DMS53 (cell line): ENCODE measurements around the gene RTL1.

ENCODE experiments used
- DNase-seq: peaks from one replicate; lab custom pipeline; 2025; lab: John Stamatoyannopoulos, UW

Gene RTL1

DNA sequence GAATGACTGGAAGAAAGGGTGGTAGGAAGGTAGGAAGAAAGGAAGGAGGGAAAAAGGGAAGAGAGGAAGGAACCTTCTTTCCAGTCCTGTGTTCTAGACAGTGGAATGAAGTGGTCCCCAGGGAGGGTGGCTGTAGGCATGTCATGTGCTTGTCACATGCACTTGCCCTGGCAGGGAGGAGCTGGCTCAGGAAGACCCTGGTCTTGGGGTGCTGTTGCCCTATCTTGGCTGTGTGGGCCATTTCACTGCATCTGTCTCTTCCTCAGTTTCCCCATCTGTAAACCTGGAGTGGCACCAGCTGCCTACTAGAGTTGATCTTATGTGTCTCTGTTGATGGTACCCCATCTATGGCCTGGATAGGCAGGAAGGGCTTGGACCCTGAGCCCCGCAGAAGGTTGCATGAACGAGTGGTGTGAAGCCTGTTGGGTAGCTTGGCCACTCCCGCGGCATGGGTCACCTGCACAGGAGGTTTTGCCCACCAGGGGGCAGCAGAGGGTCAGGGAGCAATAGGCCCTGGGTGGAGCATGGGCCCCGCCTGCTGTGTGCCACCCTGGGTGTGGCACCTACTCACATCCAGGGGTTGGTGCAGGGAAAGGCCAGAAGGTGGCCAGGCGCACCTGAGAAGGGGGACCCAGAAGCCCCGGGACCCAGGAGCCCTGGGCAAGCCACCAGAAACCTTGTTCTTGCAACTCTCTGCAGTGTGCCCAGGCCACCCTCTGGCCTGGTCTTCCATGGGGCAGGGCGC is 52.5 kb downstream of the RTL1 start:
- DNase-seq = peak; percentile 58

DNA sequence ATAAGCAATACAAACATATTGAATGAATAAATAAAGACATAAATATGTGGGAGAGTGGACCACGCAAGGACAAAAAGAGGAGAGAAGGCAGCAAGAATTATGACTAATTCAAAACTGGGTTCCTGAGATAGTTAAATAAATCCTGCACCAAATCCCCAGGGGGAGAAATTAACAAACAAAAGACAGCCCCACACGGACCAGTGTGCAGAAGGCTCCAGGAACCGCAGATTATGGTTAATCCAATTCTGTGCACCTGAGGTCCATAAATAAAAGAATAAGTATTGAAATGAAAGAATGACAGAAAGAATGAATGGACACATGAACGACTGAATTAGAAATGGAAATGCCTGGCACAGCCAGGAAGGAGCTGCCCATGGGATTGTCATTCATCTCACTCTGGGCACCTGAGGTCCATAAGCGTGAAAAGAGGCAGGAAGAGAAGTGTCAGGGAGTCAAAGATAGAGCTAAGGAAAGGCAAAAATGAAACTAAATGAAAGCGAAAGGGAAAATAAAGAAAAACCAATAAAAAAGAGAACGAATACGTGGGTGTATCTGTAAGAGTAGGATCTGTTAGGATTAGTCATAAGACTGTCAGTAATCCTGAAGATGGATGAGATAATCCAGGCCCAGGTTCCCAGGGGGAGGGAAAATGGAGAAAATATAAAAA is 54.3 kb downstream of the RTL1 start:
- no peak for DNase-seq

DNA sequence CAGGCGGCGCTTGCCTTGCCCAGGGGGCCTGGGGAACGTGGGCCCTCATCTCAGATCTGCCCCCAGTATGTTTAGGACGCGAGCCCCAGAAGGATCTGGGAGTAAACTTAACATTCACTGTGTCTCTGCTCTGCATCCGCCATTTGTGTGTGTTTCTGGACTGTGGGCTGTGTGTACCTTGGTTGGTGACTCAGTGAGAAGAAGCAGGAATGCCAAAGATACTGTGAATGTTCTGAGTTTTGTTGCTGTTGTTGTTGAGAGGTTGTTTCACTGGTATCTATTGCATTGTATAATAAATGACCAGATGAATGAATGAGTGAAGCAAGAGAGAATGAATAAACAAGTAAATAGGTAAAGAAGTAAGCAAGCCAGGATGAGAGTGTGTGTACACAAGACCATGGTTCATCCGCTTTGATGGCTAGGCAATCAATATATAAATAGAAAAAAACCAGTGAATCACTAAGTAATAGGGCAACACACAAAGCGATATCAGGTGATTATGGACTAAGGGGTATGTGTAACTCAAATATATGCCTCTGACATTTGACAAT is 57.1 kb downstream of the RTL1 start:
- DNase-seq = no peak

DNA sequence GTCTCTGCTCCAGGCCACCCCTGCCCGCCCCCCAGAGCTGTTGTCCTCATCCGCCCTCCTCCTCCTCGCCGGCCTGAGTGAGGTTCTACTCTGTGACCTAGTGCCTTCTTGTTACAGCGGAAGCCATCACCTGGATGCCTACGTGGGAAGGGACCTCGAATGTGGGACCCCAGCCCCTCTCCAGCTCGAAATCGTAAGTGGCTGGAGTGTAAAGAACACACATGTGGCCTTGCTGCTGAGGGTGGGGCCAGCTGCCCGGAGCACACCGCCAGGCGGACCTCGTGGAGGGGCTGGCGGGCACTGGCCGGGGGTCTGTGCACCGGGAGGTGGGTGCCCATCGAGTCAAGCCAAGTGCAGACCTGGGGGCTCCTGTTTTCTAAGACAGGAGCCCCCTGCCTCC is 58.2 kb downstream of the RTL1 start:
- no peak for DNase-seq

DNA sequence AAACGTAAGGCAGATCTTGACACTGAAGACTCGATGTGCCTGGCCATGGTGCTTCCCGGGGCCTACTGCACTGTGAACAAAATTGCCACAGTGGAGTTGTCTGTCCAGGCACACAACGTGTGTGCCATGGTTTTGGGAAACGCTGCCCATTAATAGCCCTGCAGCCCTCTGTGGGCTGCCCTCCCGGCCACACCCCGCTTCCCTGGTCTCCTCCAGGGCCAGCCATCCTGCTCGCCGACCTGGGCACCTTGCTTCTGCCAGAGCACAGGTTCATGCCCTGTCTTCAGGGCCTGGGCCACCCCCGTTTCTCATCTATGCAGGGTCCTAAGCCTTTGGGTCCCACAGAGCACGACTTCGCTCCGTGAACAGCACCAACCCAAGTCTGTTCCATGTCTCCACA is 58.7 kb downstream of the RTL1 start:
- no peak for DNase-seq

DNA sequence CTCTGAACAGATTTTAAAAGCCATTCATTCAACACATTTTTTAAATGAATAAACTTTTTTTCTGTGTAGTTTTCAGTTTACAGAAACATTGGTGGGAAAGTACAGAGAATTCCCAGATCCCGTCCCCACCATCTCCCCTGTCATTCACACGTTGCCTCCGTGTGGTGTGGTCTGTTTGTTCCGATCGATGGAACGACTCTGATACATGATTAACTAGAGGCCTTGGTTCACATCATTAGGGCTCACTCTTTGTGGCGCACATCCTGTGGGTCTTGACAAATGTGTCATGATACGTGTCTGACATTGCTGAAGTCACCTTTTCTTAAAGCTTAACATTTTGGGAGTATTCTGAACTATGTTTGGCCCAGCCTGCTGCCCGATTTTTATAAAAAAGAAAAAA is 59.1 kb downstream of the RTL1 start:
- no peak for DNase-seq

DNA sequence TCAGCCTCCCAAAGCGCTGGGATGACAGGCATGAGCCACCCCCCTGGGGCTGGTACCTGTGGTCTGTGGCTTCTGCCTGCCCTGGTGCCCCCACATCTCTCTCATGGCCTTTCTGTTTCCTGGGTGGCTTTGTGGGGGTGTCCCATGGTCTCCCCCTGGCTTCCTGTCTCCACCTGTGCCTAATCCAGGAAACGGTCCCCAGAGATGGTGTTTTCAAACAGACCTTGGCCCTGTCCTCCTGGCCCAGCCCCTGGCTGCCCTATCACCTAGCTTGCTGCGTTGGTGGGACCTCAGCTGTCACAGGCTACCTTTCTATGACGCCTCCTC is 59.5 kb downstream of the RTL1 start:
- no peak for DNase-seq

DNA sequence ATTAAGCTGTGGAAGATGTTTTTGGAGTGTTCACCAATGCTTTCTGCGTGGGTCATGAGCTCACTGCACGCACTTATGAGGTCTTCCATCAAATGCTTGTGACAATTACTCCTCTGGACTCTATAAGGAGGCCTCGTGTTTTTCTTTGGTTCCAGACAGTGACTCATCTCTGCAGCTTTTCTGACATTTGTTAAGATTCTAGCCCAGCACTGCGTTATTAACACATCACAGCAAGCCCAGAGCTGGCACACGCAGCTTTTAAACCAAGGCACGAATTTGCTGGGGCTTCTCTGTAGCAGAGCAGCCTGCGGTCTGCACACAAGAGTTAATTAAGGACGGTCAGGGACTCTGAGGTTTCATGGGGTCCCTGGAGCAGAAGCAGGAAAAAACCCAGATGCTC is 60.7 kb downstream of the RTL1 start:
- DNase-seq = no peak

DNA sequence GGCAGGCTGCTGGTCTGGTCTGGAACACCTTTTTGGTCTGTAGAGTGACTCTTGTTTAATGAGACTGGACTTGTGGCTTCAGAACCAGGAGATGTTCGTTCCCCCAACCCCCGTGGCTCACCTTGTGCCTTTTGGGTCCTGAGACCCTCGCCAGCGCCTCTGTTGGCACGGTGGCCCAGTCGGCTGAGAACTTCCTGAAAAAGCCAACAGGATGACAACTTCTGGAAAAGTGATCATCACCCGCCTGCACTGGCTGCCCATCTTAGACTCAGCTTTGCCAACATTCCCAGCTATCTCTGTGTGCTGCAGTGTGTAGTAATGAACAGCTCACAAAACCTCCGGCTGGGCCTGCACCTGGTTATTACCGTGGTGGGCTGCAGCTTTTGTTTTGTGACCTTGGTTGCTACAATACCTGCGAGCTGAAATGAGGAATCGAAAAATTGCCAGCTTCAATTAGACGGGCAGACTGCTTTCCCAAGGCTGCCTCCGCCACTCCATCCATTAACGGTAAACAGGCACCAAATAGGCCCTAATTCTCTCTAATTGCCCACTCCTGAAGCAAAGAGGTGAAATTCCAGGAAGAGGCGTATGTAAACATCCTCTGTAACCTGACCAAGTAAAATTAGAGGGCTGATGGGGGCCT is 61.6 kb downstream of the RTL1 start:
- DNase-seq = no peak

DNA sequence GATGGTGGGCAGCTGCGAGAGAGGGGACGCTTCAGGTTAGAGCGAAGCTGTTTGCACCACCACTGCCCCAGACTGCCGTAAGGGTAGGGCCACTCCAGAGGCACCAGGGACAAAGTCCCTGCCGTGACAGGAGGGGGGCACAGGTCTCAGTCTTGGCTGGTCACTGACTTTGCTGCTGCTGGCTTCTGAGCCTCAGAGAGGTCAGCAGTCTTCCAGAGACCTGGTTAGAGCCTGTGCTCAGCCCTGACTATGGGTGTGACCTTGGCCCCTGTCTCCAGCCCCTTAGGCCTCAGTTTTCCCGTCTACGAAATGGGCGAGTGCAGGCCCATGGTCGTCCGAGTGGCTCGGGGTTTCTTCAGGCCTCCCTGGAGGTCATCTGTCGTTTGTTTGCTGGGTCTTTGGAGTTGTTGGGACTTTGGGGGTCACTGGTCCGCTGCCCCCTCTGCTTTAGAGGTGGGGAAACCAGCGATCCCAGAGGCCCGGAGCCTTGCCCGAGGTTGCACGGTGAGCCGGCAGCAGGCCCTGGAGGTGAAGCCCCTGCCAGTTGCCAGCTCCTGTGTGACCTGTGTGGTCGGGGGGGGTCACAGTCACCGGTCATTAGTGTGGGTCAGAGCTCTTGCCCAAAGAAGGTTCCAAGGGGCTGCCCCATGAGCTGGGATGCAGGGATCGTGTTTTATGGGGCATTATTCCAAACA is 62.3 kb downstream of the RTL1 start:
- no peak for DNase-seq

DNA sequence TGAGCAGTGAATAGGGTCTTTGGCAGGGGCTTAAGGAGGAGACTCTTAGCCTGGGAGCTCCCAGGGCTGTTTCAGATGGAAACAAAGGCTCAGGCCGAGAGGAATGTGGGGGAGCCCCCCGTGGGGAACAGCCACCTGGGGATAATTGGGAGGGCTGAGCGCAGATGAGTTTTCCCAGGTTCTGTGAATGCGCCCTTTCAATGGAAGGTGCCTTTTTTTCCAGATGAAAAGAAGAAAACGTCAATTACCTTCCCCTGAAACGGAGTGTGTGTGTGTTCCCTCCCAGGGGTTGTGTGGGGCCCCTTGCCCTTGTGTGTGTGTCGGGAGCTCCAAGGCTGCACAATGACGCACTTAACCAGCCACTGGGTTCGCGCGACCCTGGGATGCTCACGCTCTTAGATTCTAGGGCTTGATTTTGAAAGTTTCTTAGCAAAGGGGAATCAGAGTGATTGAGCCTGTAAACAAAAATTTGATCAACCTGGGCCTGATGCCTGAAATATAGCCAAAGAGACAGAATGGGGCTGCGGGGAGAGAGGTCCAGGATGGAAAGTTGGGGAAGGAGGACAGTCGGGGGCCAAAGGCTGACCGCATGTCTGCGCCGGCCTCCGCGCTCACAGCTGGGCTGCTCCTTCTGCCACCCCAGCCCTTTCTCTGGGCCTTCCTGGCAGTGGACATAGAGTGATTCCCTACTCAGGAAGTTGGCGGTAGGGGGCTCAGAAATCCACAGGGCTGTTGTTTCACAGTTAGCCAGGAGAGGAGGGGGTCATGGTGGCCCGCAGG is 63.0 kb downstream of the RTL1 start:
- DNase-seq = no peak

DNA sequence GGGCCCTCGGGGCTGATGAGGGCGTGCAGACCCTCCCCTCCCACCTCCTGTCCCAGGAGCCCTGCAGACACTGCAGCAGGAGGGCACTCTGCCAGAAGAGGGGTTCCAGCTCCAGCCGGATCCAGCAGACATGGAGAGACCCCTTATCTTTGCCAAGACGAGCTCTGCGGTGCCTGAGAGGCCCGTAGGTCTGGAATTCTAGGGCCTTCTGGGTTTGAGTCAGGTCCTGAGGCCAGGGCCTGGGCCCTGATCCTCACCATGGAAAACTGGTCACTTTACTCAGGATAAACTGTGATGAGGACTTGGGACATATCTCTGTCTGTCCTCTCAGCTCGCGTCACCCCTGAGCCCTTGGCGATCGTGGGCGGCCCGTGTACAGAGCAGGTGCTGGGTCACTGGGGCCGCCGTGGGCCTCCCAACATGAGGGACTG is 63.8 kb downstream of the RTL1 start:
- DNase-seq = no peak

DNA sequence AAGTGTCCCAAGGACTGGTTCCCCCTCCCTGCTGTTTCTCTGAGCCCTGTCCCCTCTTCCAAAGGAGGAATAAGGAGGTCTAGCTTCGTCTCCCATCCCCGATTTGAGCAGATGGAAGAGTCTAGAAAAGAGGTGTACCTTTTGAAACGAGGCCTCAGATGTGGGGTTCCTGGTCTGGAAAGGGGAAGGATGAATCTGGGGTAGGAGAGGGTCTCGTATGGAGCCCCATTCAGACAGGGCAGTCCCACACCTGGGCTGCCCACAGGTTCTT is 64.3 kb downstream of the RTL1 start:
- DNase-seq = no peak

DNA sequence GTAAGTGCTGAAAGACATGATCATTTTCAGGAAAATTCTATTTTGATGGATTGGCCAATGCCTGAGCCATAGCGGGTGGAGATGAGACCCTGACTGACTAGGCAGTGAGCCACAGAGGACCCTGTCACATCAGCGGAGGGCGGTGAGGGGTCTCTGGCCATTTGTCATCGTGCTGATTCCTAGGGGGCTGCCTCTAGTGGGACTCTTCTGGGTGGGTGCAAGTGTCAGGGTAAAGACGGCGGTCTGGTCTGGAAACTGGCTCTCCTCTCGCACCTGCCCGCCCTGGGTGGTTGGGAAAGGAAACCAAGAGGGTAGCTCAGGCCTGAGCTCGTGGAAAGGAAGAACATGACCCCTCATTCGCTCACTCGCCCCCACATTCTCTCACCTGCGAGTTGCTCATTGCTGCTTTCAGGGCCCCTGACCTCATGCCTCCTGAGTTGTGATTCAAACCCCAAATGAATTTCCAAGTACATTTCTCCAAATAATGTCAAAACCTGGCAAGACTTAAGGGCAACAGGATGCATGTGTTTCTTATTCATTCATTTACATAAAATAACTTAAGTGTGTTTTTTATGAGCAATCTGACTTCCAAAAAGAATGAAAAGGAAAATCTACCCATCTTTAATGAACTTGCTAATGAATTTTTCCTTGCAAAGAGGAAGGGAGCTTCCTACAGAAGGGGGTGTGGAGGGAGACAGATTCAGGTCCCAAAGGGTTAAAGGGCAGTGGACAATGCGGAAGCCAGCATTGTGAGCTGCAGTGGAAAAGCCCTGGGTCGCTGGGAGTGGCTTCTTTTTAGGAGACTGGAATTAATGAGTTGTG is 64.8 kb downstream of the RTL1 start:
- DNase-seq = no peak

DNA sequence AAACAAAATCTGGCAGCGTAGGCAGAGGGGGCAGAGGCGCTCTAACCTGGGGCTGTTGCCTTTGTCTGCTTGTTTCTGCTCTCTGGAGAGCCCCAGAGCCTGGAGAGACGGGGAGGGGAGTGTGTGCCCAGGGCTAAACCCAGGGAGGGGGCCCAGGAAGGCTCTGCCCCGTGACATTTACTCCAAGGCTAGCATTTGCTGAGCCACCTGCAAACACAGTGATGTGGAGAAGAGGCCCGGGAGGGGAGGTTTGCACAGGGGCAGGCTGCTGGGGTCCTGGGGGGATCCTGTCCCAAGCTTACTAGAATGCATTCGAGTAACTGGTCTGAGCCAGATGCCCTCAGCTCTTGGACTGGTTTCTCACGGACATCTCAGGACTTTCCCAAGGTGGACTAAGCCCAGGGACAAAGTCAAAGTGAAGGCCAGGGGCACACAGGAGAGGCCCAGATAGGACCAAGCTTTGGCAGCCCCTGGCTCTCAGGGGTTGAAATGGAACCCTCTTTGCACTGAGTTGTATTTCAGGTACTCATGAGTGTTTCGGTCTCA is 65.6 kb downstream of the RTL1 start:
- no peak for DNase-seq

DNA sequence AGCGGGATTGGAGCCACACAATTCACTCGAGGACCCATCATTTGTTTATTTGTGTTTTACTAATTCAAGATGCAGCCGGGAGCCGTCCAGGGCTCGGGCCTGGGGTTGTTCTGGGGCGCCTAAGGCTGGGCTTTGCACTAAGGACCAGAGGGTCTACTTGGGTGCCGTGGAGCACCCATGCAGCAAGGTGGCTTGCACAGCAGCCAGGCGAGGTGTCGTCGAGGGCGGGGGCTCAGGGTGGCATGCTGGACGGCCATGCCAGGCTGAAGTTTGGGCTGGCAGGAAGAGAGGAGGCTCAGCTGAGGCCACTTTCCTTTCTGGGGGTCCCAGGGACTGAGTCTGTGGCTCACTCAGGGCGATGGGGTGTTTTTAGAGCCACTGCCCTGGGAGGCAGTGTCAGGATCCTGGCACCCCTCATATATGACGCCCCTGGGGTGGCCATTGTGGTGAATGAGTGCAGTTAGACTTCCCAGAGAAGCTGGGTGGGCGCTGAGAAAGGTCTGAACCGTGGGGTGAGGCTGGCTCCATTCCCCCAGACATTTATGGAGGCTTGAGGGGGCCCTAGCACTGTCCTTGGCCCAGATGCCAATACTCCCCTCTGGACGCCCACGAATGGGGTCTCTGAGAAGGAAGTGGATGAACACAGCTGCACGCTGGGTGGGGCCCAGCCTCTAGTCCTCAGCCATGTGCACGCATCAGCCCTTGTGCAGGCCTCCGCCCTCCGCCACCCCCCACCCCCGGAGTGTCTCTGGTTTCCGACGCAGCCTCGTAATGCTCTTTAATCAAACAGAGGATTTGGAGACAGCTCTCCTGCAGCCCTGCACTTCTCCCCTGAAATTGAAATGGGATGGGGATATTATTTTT is 66.3 kb downstream of the RTL1 start:
- DNase-seq = no peak

DNA sequence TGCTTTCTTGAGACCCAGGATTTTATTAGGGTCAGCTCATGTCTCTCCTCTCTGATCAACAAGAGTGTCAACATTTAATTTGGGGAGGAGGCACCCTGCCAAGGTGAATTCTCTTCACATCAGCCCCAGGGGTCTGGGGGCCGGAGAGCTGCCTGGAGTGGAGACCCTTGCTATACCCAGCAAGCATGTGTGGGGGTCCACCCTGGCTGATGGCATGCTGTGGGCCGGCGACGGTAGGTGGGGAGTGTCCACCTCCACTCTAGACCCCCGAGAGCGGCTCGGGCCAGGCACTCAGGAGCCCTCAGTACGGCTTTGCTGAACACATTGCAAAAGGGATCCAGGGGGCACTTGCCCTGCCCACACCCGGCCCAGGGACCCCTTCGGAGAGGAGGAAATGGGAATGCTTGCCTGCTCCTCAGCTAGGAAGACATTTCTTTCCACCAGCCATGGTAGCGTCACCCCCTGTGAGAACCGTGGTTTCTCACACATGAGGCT is 67.2 kb downstream of the RTL1 start:
- DNase-seq = no peak

DNA sequence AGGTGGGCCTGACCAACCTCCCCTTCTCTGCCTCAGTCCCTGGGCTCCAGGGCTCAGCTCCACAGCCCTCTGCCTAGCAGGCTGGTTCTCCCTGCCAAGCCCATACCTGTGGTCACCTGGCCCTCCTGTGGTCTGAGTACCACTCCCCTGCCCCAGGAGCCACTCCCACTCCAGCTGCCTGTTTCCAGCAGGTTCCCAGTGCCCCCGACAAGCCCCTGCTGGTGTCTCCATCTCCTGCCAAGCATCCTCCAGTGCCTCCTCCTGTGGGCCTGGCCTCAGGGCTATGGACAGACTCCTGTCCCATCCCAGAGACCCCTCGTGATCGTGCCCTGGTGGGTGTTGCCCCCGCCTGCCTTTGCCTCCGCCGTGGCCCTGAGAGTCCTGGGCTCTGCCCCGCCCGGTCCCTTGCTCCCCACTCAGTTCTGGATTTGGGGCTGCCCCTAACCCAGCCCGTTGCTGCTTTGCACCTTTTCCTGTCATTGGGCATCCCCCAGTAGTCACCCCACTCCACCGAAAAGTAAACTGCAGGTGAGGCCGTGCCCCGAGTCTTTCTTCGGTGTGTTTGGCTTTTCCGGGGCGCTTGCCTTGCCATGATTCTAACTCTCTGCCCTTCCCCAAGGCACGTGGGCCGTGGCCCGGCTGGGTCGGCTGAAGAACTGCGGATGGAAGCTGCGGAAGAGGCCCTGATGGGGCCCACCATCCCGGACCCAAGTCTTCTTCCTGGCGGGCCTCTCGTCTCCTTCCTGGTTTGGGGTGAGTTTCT is 67.8 kb downstream of the RTL1 start:
- DNase-seq = no peak
